WTC11 (cell line): Measurements from ENCODE around the gene UBA1.

Source experiments
- CREB1 ChIP-seq: sonication (generic); formaldehyde crosslinking; IDR thresholded peaks from 2 replicates; pipeline ENCODE4 v1.8.0; 2023; ENCODE audit warnings: mild to moderate bottlenecking, missing genetic modification reagents
- CTCF ChIP-seq: fragments of 200-600 bp; IDR thresholded peaks from 2 replicates; pipeline ENCODE4 v1.8.0; 2022; ENCODE audit warnings: antibody characterized with exemption
- ESRRA ChIP-seq: sonication (generic); formaldehyde crosslinking; IDR thresholded peaks from 2 replicates; pipeline ENCODE4 v1.8.1; 2022; ENCODE audit warnings: mild to moderate bottlenecking, missing genetic modification reagents, borderline replicate concordance
- MAX ChIP-seq: sonication (generic); formaldehyde crosslinking; IDR thresholded peaks from 2 replicates; pipeline ENCODE4 v1.8.0; 2022; ENCODE audit warnings: mild to moderate bottlenecking, missing genetic modification reagents
- PRRX2 ChIP-seq: fragments of 250-450 bp; sonication (Bioruptor Pico); IDR thresholded peaks from 2 replicates; pipeline ENCODE4 v1.8.0; 2021; ENCODE audit warnings: mild to moderate bottlenecking
- RELA ChIP-seq: sonication (generic); formaldehyde crosslinking; IDR thresholded peaks from 2 replicates; pipeline ENCODE4 v1.8.1; 2022; ENCODE audit warnings: missing genetic modification reagents, mild to moderate bottlenecking, borderline replicate concordance
- SP1 ChIP-seq: sonication (generic); formaldehyde crosslinking; conservative IDR thresholded peaks from 2 replicates; pipeline ENCODE4 v1.8.1; 2022; ENCODE audit warnings: missing genetic modification reagents
- STAT6 ChIP-seq: sonication (generic); formaldehyde crosslinking; conservative IDR thresholded peaks from 2 replicates; pipeline ENCODE4 v1.8.1; 2023; ENCODE audit warnings: mild to moderate bottlenecking, low read depth, missing genetic modification reagents, moderate library complexity

- TF ChIP-seq CTCF (no peak), CREB1 (CRISPR knock-in tag) (no peak), PRRX2 (CRISPR knock-in tag) (no peak), RELA (CRISPR knock-in tag) (no peak), MAX (CRISPR knock-in tag) (no peak), SP1 (no peak), STAT6 (CRISPR knock-in tag) (no peak), ESRRA (CRISPR knock-in tag) (no peak)
Observed at GRCh38 chrX:47180346-47180745, 13.3 kb upstream of the UBA1 start.
